K562 (cell line): ENCODE measurements around the gene HIVEP3. TPM values are rescaled to one million over a fixed set of nuclear protein-coding genes. Genes with fewer than 3 reads are reported as not detected.

Source experiments
- BCLAF1 ChIP-seq, 2 experiments: fragments of 450-650 bp in 1 of 2; IDR thresholded peaks; 2 replicates each; pipeline ENCODE4 v1.6.1; 2011 to 2017; ENCODE audit warnings: low read depth in 2 of 2, antibody characterized with exemption in 1 of 2, borderline replicate concordance in 1 of 2, low read length in 1 of 2, mild to moderate bottlenecking in 1 of 2, mixed read lengths in 1 of 2; ENCODE audit not compliant: control insufficient read depth in 1 of 2
- CXXC5 ChIP-seq: fragments of 250-450 bp; sonication (Bioruptor Pico); IDR thresholded peaks from 2 replicates; pipeline ENCODE4 v1.8.0; 2022; ENCODE audit warnings: inconsistent platforms, mild to moderate bottlenecking, moderate library complexity
- GATAD2B ChIP-seq: fragments of 450-650 bp; IDR thresholded peaks from 2 replicates; pipeline ENCODE4 v1.6.1; 2017; ENCODE audit warnings: mild to moderate bottlenecking, borderline replicate concordance
- IRF2 ChIP-seq: sonication (generic); formaldehyde crosslinking; IDR thresholded peaks from 2 replicates; pipeline ENCODE4 v1.8.1; 2022; ENCODE audit warnings: mild to moderate bottlenecking, missing genetic modification reagents
- MEF2D ChIP-seq: conservative IDR thresholded peaks from 2 replicates; pipeline ENCODE4 v1.6.1; 2016; ENCODE audit warnings: low read depth, missing genetic modification characterization, missing compliant biosample characterization
- NCOA2 ChIP-seq, 2 experiments: fragments of 450-650 bp; IDR thresholded peaks; 2 replicates each; pipeline ENCODE4 v1.6.1; 2018; ENCODE audit warnings: mild to moderate bottlenecking in 2 of 2, moderate library complexity in 1 of 2; ENCODE audit not compliant: partially characterized antibody in 2 of 2
- PHTF2 ChIP-seq: fragments of 250-450 bp; sonication (Bioruptor Pico); IDR thresholded peaks from 2 replicates; pipeline ENCODE4 v1.5.0; 2021; ENCODE audit warnings: mild to moderate bottlenecking
- SETDB1 ChIP-seq: IDR thresholded peaks from one replicate; pipeline ENCODE4 v1.6.1; 2012; ENCODE audit warnings: low read length, control low read depth, inconsistent platforms
- SMAD2 ChIP-seq: fragments of 150-350 bp; IDR thresholded peaks from 2 replicates; pipeline ENCODE4 v1.6.1; 2014; ENCODE audit warnings: low read depth, mild to moderate bottlenecking, low read length
- SNAPC5 ChIP-seq: fragments of 250-450 bp; sonication (Bioruptor Pico); IDR thresholded peaks from 2 replicates; pipeline ENCODE4 v1.8.0; 2021; ENCODE audit warnings: moderate library complexity, mild to moderate bottlenecking, inconsistent platforms
- STAT6 ChIP-seq: sonication (generic); formaldehyde crosslinking; IDR thresholded peaks from 2 replicates; pipeline ENCODE4 v1.8.1; 2023; ENCODE audit warnings: mild to moderate bottlenecking, missing genetic modification reagents
- TGIF2 ChIP-seq: sonication (generic); formaldehyde crosslinking; IDR thresholded peaks from 2 replicates; pipeline ENCODE4 v1.8.1; 2022; ENCODE audit warnings: mild to moderate bottlenecking, missing genetic modification reagents, moderate library complexity
- TRIM24 ChIP-seq, 2 experiments: fragments of 450-650 bp; IDR thresholded peaks; 2 replicates each; pipeline ENCODE4 v1.6.1; 2016
- YY1 ChIP-seq, 3 experiments: IDR thresholded peaks; 2 replicates each; pipeline ENCODE4 v1.6.1; 2011; ENCODE audit warnings: low read length in 2 of 3, mild to moderate bottlenecking in 2 of 3, moderate library complexity in 2 of 3, borderline replicate concordance in 1 of 3, control low read depth in 1 of 3, low read depth in 1 of 3; ENCODE audit not compliant: insufficient read depth in 3 of 3, insufficient replicate concordance in 2 of 3, control insufficient read depth in 1 of 3, insufficient read length in 1 of 3; ENCODE audit errors: extremely low read depth in 1 of 3
- ZBTB7A ChIP-seq: IDR thresholded peaks from 2 replicates; pipeline ENCODE4 v1.6.1; 2011; ENCODE audit warnings: low read depth, mild to moderate bottlenecking, low read length, moderate library complexity, borderline replicate concordance; ENCODE audit not compliant: control insufficient read depth
- ZFP36 ChIP-seq: fragments of 150-350 bp; IDR thresholded peaks from 2 replicates; pipeline ENCODE4 v1.6.1; 2018; ENCODE audit warnings: low read length, low read depth; ENCODE audit not compliant: partially characterized antibody
- polyA plus RNA-seq, 8 experiments: library from polyadenylated mRNA; depleted of rRNA in 4 of 8; stranded (reverse) in 5 of 8; unstranded in 3 of 8; fragments of >200 nt; fragmentation: Nextera tagmentation in 2 of 8; fragmentation: Illumina TruSeq in 1 of 8; extraction: Ambion mirVana in 2 of 8; extraction: Trizol in 1 of 8; gene quantifications; 2 replicates each; pipeline versions ENCODE4 v1.2.1 to v1.2.3, GENCODE V29; 2011 to 2014; ENCODE audit warnings: inconsistent platforms in 1 of 8, missing spikeins in 1 of 8
- total RNA-seq, 7 experiments: library from RNA; depleted of rRNA in 6 of 7; stranded (reverse); fragments of >200 nt in 6 of 7; fragmentation: Illumina TruSeq in 2 of 7; extraction: Trizol in 2 of 7; gene quantifications; 2 replicates each; pipeline versions ENCODE4 v1.2.1 to v1.2.3, GENCODE V29; 2011 to 2021; ENCODE audit warnings: low replicate concordance in 1 of 7
- TF ChIP-seq, protein P1 (sequence below): IDR thresholded peaks from 3 replicates; pipeline ENCODE4 v1.6.1; 2011; ENCODE audit warnings: borderline replicate concordance, mild to moderate bottlenecking; ENCODE audit not compliant: insufficient read length, insufficient read depth
- TF ChIP-seq, protein P2 (sequence below): IDR thresholded peaks from 2 replicates; pipeline ENCODE4 v1.6.1; 2011; ENCODE audit not compliant: insufficient read length; ENCODE audit errors: extremely low read depth

HIVEP3 gene
- total and polyA plus RNA-seq, 9 of the 15 experiments (the other 6 are each of a cell fraction or from before 2014, with no cell fraction given) = 0.09 to 0.58 (median 0.34) TPM; not detected in 1

DNA sequence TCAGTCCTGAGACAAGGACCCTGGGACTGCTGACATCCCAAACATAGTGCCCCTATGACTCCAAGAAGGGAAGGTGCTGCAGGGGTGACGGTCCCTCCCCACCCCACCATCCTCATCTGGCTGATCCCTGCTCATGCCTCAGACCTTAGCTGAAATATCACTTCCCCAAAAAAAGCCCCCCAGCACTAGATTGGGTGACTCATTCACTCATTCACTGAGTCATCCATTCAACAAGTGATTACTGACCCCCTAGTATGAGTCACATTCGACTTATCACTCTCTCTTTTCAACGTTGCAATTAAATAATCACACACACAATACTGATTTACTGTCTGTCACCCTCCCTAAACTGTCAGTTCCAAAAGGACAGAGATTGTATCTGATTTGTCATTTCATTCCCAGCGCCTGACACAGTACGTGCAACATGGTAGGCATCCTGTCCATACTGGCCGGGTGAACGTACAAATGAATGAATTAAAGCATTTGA lies 48.6 kb downstream of the HIVEP3 start (continued):
- TF ChIP-seq ZBTB7A (no peak), STAT6 (no peak), NCOA2 (IDR thresholded peaks at IDR 0.05; ENCODE audit: partially characterized antibody in 2 of 2) (no peak), TRIM24 (IDR thresholded peaks at IDR 0.05) (peak; percentile 44 to 82), GATAD2B (no peak), SMAD2 (no peak), SNAPC5 (CRISPR knock-in tag) (no peak), ZFP36 (peak; percentile 18), TGIF2 (CRISPR knock-in tag) (no peak), YY1 (IDR thresholded peaks at IDR 0.05; ENCODE audit: borderline replicate concordance in 1 of 3, control insufficient read depth in 1 of 3, extremely low read depth in 1 of 3, insufficient read depth in 3 of 3, insufficient read length in 1 of 3, insufficient replicate concordance in 2 of 3, low read depth in 1 of 3, low read length in 2 of 3) (no peak), BCLAF1 (IDR thresholded peaks at IDR 0.05; ENCODE audit: borderline replicate concordance in 1 of 2, control insufficient read depth in 1 of 2, low read depth in 2 of 2, low read length in 1 of 2) (no peak), PHTF2 (CRISPR knock-in tag) (no peak), IRF2 (CRISPR knock-in tag) (no peak), SETDB1 (no peak), MEF2D (tag) (no peak), CXXC5 (CRISPR knock-in tag) (no peak)
- TF ChIP-seq, protein P1, sequence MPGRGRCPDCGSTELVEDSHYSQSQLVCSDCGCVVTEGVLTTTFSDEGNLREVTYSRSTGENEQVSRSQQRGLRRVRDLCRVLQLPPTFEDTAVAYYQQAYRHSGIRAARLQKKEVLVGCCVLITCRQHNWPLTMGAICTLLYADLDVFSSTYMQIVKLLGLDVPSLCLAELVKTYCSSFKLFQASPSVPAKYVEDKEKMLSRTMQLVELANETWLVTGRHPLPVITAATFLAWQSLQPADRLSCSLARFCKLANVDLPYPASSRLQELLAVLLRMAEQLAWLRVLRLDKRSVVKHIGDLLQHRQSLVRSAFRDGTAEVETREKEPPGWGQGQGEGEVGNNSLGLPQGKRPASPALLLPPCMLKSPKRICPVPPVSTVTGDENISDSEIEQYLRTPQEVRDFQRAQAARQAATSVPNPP = no peak
- TF ChIP-seq, protein P2, sequence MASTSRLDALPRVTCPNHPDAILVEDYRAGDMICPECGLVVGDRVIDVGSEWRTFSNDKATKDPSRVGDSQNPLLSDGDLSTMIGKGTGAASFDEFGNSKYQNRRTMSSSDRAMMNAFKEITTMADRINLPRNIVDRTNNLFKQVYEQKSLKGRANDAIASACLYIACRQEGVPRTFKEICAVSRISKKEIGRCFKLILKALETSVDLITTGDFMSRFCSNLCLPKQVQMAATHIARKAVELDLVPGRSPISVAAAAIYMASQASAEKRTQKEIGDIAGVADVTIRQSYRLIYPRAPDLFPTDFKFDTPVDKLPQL = no peak
